Right lobe of liver (tissue), 4 donors: ENCODE data around the gene NLRP14.

Source experiments
- CTCF ChIP-seq, 4 donors: fragments of 200-600 bp in 3 of 4; fragments of 450-650 bp in 1 of 4; IDR thresholded peaks; one replicate each; pipeline versions ENCODE4 v1.5.1 to v1.8.0; 2016 to 2022; ENCODE audit warnings: antibody characterized with exemption in 4 of 4, mild to moderate bottlenecking in 2 of 4
- POLR2A ChIP-seq: fragments of 450-650 bp; IDR thresholded peaks from one replicate; pipeline ENCODE4 v1.6.1; 2017; ENCODE audit warnings: antibody characterized with exemption, mild to moderate bottlenecking
- donor health status: DM: no; HTN: no; CAD: no.
- donor health status: DM: no; HTN: no; CAD: no.
- donor health status: DM: no; HTN: yes; CAD: no.

DNA sequence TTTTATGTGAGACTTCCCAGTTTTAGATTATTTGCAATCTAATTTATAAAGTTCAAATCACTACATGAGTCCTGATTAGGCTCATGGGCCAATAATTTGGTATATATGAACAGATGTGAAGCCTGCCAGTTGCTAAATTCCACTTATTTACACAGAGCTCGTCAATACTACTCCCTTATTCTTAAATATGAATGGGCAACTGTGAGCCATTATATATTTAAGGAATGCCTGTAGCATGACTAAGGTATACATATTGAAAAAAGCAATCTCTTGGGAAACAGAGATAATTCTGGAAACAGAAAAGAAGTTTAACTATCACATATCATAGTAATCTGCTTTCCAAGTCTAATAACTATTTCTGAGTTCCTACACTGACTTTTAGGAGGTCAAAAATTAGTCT lies 95.5 kb downstream of the NLRP14 start:
- TF ChIP-seq POLR2A: no peak
- no peak for TF ChIP-seq CTCF (IDR thresholded peaks at IDR 0.05)
